ENCODE data around the gene CRTC1.

GRCh38 chr19:18778826-18779495 is 95.5 kb downstream of the CRTC1 start:
- TF ChIP-seq EZH2 (IDR thresholded peaks at IDR 0.05; ENCODE audit: borderline replicate concordance, low read depth, low read length, severe bottlenecking) = no peak
- TF ChIP-seq, protein P1, sequence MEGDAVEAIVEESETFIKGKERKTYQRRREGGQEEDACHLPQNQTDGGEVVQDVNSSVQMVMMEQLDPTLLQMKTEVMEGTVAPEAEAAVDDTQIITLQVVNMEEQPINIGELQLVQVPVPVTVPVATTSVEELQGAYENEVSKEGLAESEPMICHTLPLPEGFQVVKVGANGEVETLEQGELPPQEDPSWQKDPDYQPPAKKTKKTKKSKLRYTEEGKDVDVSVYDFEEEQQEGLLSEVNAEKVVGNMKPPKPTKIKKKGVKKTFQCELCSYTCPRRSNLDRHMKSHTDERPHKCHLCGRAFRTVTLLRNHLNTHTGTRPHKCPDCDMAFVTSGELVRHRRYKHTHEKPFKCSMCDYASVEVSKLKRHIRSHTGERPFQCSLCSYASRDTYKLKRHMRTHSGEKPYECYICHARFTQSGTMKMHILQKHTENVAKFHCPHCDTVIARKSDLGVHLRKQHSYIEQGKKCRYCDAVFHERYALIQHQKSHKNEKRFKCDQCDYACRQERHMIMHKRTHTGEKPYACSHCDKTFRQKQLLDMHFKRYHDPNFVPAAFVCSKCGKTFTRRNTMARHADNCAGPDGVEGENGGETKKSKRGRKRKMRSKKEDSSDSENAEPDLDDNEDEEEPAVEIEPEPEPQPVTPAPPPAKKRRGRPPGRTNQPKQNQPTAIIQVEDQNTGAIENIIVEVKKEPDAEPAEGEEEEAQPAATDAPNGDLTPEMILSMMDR (IDR thresholded peaks at IDR 0.05; ENCODE audit: borderline replicate concordance, extremely low read depth, low read length, poor library complexity, severe bottlenecking) = no peak
